MM.1S (cell line): ENCODE results near the gene LRMDA.

Experiments used
- DNase-seq: peaks from one replicate; pipeline ENCODE4 v3.0.0-alpha.2; 2015
- H2AFZ ChIP-seq: fragments of 300-600 bp; sonication (generic); 2 replicates; pipeline ENCODE4 v1.6.0; 2016; ENCODE audit warnings: antibody characterized with exemption, low read length
- H3F3A ChIP-seq: fragments of 300-600 bp; sonication (generic); 2 replicates; pipeline ENCODE4 v1.6.1; 2016; ENCODE audit warnings: mild to moderate bottlenecking, antibody characterized with exemption, low read length, moderate library complexity, mixed read lengths; ENCODE audit not compliant: insufficient read depth
- H3K27ac ChIP-seq: fragments of 300-600 bp; sonication (generic); 2 replicates; pipeline ENCODE4 v1.5.1; 2016; ENCODE audit warnings: mild to moderate bottlenecking, low read length
- H3K27me3 ChIP-seq: fragments of 300-600 bp; sonication (generic); replicated peaks from 2 replicates; pipeline ENCODE4 v1.6.0; 2016; ENCODE audit warnings: low read length; ENCODE audit not compliant: insufficient read depth
- H3K36me3 ChIP-seq: fragments of 300-600 bp; sonication (generic); replicated peaks from 2 replicates; pipeline ENCODE4 v1.6.1; 2016; ENCODE audit warnings: mild to moderate bottlenecking, low read length, mixed read lengths; ENCODE audit not compliant: insufficient read depth
- H3K4me1 ChIP-seq: fragments of 300-600 bp; sonication (generic); 2 replicates; pipeline ENCODE4 v1.6.1; 2016; ENCODE audit warnings: low read length, mixed read lengths
- H3K4me2 ChIP-seq: fragments of 300-600 bp; sonication (generic); 2 replicates; pipeline ENCODE4 v1.6.0; 2016; ENCODE audit warnings: low read depth, low read length
- H3K4me3 ChIP-seq: fragments of 300-600 bp; sonication (generic); 2 replicates; pipeline ENCODE4 v1.5.1; 2016; ENCODE audit warnings: low read length, mixed read lengths
- H3K79me2 ChIP-seq: fragments of 300-600 bp; sonication (generic); 2 replicates; pipeline ENCODE4 v1.6.1; 2016; ENCODE audit warnings: mixed run types, low read length, mixed read lengths
- H3K9ac ChIP-seq: fragments of 300-600 bp; sonication (generic); 2 replicates; pipeline ENCODE4 v1.6.1; 2016; ENCODE audit warnings: low read length, mixed read lengths
- H3K9me2 ChIP-seq: fragments of 300-600 bp; sonication (generic); replicated peaks from 2 replicates; pipeline ENCODE4 v1.6.1; 2016; ENCODE audit warnings: mild to moderate bottlenecking, low read length, mixed read lengths; ENCODE audit not compliant: insufficient read depth
- H3K9me3 ChIP-seq: fragments of 300-600 bp; sonication (generic); replicated peaks from 2 replicates; pipeline ENCODE4 v1.6.1; 2016; ENCODE audit warnings: mild to moderate bottlenecking, low read length, mixed read lengths; ENCODE audit not compliant: insufficient read depth
- H4K20me1 ChIP-seq: fragments of 300-600 bp; sonication (generic); 2 replicates; pipeline ENCODE4 v1.6.1; 2016; ENCODE audit warnings: mild to moderate bottlenecking, low read length, moderate library complexity, mixed read lengths; ENCODE audit not compliant: insufficient read depth
- CTCF ChIP-seq: fragments of 300-600 bp; sonication (generic); IDR thresholded peaks from 2 replicates; pipeline ENCODE4 v1.5.1; 2016; ENCODE audit warnings: antibody characterized with exemption, low read length, mixed read lengths
- EZH2 ChIP-seq: fragments of 300-600 bp; sonication (generic); optimal IDR thresholded peaks from 2 replicates; pipeline ENCODE3; 2017; ENCODE audit warnings: low read depth, mild to moderate bottlenecking, antibody characterized with exemption, low read length, mixed read lengths
- EZH2phosphoT487 ChIP-seq: fragments of 300-600 bp; sonication (generic); IDR thresholded peaks from 2 replicates; pipeline ENCODE4 v1.6.1; 2018; ENCODE audit warnings: antibody characterized with exemption, low read length

The LRMDA gene

GRCh38 chr10:75425291-75426079 is 5.9 kb upstream of the LRMDA start:
- no peak overlapping the region for H3K4me3 ChIP-seq
- H3K27ac ChIP-seq, result no peak overlapping the region
- H3K9me3 ChIP-seq, result no peaks in the 10 kb centered on the region
- no peaks in the 10 kb centered on the region for H3K36me3 ChIP-seq
- H4K20me1 ChIP-seq, result no peaks in the 10 kb centered on the region
- no peaks in the 10 kb centered on the region for H3K4me1 ChIP-seq
- no peaks in the 10 kb centered on the region for H3K27me3 ChIP-seq
- H3K9me2 ChIP-seq, result no peaks in the 10 kb centered on the region
- no peak overlapping the region for H3K9ac ChIP-seq
- DNase-seq, result no peak
- no peak overlapping the region for H2AFZ ChIP-seq
- no peak overlapping the region for H3K4me2 ChIP-seq
- no peak for TF ChIP-seq CTCF
- no peak for TF ChIP-seq EZH2
- TF ChIP-seq EZH2phosphoT487, result no peak
- no peaks in the 10 kb centered on the region for H3K79me2 ChIP-seq
- no peaks in the 10 kb centered on the region for H3F3A ChIP-seq

GRCh38 chr10:75426880-75427279 is 4.5 kb upstream of the LRMDA start:
- no peaks in the 10 kb centered on the region for H4K20me1 ChIP-seq
- H3K79me2 ChIP-seq, result no peaks in the 10 kb centered on the region
- TF ChIP-seq EZH2, result no peak
- no peak for TF ChIP-seq CTCF
- TF ChIP-seq EZH2phosphoT487, result no peak
- no peak overlapping the region for H3K27ac ChIP-seq
- H3K36me3 ChIP-seq, result no peaks in the 10 kb centered on the region
- no peaks in the 10 kb centered on the region for H3K9me3 ChIP-seq
- no peak overlapping the region for H3K4me2 ChIP-seq
- H3K9me2 ChIP-seq, result no peaks in the 10 kb centered on the region
- no peak overlapping the region for H3K9ac ChIP-seq
- H3F3A ChIP-seq, result no peaks in the 10 kb centered on the region
- no peak overlapping the region for H3K4me3 ChIP-seq
- DNase-seq, result no peak
- no peaks in the 10 kb centered on the region for H3K4me1 ChIP-seq
- H2AFZ ChIP-seq, result no peak overlapping the region
- no peaks in the 10 kb centered on the region for H3K27me3 ChIP-seq

- H3K27me3 ChIP-seq, result no peaks in the 10 kb centered on the region
- H3K4me2 ChIP-seq, result no peak overlapping the region
- H3K4me1 ChIP-seq, result no peaks in the 10 kb centered on the region
- H3K36me3 ChIP-seq, result no peaks in the 10 kb centered on the region
- H3F3A ChIP-seq, result no peaks in the 10 kb centered on the region
- no peak for TF ChIP-seq EZH2
- no peak for TF ChIP-seq EZH2phosphoT487
- no peak overlapping the region for H3K27ac ChIP-seq
- H3K9ac ChIP-seq, result no peak overlapping the region
- no peaks in the 10 kb centered on the region for H4K20me1 ChIP-seq
- no peaks in the 10 kb centered on the region for H3K79me2 ChIP-seq
- no peak for DNase-seq
- H2AFZ ChIP-seq, result no peak overlapping the region
- H3K9me2 ChIP-seq, result no peaks in the 10 kb centered on the region
- H3K9me3 ChIP-seq, result no peaks in the 10 kb centered on the region
- H3K4me3 ChIP-seq, result no peak overlapping the region
Observed at GRCh38 chr10:75427951-75428350, 3.5 kb upstream of the LRMDA start.
